Measurements from ENCODE around the gene P2RY6.

Gene P2RY6

DNA sequence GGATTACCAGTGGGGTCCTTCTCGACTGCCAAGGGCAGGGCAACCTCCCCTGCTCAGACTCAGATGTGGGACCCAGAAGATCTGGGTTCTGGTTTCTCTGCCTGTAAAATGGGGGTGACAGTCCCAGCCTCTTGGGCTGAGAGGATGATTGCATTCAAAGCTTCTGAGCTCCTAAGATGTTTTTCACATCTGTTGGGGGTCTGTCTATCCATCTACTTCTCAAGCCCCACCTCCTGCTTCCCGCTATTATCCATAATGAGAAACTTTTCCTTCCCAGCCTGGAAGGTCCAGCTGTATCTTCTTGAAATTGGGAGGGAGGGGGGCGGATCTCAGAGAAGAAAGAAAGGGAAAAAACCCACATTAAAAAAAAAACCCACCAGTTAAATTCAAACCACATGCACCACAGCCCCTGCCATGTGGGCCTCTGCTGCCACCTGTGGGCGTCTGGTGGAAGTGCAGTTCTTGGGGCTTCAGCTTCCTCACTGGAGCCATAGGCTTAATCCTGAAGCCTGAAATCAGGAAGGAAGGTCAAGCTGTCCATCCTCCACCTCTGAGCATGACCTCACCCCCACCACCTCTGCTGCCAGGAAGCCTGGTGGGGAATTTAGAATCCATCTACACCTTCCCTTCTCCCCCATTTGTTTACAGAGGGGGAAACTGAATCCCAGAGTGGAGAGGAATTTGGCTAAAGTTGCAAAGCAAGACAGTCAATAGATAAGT lies 63.2 kb downstream of the P2RY6 start:
- DNase-seq (ENCODE audit: low read depth) = no peak
- peak; percentile 98 for TF ChIP-seq CTCF (IDR thresholded peaks at IDR 0.05; ENCODE audit: control insufficient read depth, insufficient read depth, low read depth, low read length, missing control alignments)
- no peak overlapping the region for H3K4me3 ChIP-seq (ENCODE audit: control insufficient read depth, low read depth, low read length)

DNA sequence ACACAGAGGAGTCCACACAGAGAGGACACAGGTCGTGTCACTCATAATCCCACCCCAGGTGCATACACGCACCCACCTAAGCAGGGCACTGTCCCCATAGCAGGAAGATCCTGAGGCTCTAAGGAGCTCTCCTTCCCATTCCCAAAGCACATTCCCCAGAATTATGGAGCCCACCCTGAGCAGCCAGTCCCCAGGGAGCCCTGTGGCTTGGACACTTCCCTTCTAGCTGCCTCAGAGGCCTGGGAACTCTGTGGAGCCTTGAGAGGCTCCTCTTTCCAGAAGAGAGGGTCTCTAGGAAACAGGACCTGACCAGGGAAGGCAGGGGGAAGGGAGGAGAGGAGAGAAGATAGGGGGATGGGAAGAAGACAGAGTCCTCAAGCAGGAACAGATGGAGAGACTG lies 65.7 kb downstream of the P2RY6 start:
- H3K4me3 ChIP-seq (ENCODE audit: control insufficient read depth, low read depth, low read length) = no peak overlapping the region
- TF ChIP-seq CTCF (IDR thresholded peaks at IDR 0.05; ENCODE audit: control insufficient read depth, insufficient read depth, low read depth, low read length, missing control alignments) = no peak
- no peak for DNase-seq (ENCODE audit: low read depth)

DNA sequence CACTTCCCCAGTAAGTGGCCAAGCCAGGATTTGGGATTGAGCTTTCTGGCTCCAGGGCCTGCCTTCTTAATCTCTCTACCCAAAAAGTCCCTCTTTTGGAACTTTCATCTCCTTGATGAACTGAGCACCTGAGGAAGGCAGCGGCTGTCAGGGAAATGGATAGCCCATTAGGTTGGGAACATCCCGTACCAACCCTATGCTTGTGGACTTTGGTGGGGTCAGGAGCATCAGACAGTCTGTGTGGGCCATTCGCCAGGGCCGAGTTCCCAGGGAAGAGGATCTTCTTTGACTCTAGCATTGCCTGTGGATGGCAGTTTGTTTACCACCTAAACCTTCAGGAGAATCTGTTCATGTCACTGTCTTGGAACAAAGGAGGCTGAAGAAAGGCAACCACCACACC lies 66.1 kb downstream of the P2RY6 start:
- no peak for TF ChIP-seq CTCF (IDR thresholded peaks at IDR 0.05; ENCODE audit: control insufficient read depth, insufficient read depth, low read depth, low read length, missing control alignments)
- DNase-seq (ENCODE audit: low read depth) = no peak
- H3K4me3 ChIP-seq (ENCODE audit: control insufficient read depth, low read depth, low read length) = no peak overlapping the region

DNA sequence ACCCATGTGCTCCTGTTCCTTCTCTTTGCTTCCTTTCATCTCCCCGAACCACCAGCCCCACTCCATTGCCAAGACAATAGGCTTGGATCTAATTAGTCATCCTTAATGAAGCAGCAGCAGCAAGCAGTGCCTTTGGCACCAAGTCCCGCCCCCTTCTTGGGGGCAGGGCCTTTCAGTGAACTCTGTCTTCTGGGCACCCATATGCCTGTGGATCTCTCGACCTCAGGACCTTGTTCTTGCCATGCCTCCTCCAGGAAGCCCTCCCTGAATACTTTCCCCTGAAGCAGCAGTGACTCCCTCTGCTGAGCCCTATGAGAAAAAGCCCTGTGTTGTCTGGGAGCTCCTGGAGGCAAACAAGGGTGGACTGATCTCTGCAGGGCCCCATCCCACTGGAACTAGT lies 68.0 kb downstream of the P2RY6 start:
- no peak overlapping the region for H3K4me3 ChIP-seq (ENCODE audit: control insufficient read depth, low read depth, low read length)
- DNase-seq (ENCODE audit: low read depth) = no peak
- TF ChIP-seq CTCF (IDR thresholded peaks at IDR 0.05; ENCODE audit: control insufficient read depth, insufficient read depth, low read depth, low read length, missing control alignments) = no peak

- no peak for DNase-seq (ENCODE audit: low read depth)
- no peak for TF ChIP-seq CTCF (IDR thresholded peaks at IDR 0.05; ENCODE audit: control insufficient read depth, insufficient read depth, low read depth, low read length, missing control alignments)
- H3K4me3 ChIP-seq (ENCODE audit: control insufficient read depth, low read depth, low read length) = no peak overlapping the region
Measured at GRCh38 chr11:73342633-73343032, 70.5 kb downstream of the P2RY6 start.

GRCh38 chr11:73343076-73343873 lies 71.1 kb downstream of the P2RY6 start:
- no peak for DNase-seq (ENCODE audit: low read depth)

More at GRCh38 chr11:73343076-73343873, 71.1 kb downstream of the P2RY6 start:
- H3K4me3 ChIP-seq (ENCODE audit: control insufficient read depth, low read depth, low read length) = no peak overlapping the region
- TF ChIP-seq CTCF (IDR thresholded peaks at IDR 0.05; ENCODE audit: control insufficient read depth, insufficient read depth, low read depth, low read length, missing control alignments) = no peak

Measured in AG09309 (cell line).